Hepatocyte (in vitro differentiated cells): ENCODE measurements around the gene MGLL.

ENCODE experiments used
- CTCF ChIP-seq: fragments of 200-600 bp; sonication (generic); IDR thresholded peaks from 2 replicates; pipeline ENCODE4 v1.5.1; 2016; ENCODE audit warnings: antibody characterized with exemption, mild to moderate bottlenecking; ENCODE audit not compliant: poor library complexity
- EZH2 ChIP-seq: fragments of 200-600 bp; sonication (generic); IDR thresholded peaks from 2 replicates; pipeline ENCODE4 v1.6.1; 2016; ENCODE audit warnings: antibody characterized with exemption, mild to moderate bottlenecking, borderline replicate concordance

DNA sequence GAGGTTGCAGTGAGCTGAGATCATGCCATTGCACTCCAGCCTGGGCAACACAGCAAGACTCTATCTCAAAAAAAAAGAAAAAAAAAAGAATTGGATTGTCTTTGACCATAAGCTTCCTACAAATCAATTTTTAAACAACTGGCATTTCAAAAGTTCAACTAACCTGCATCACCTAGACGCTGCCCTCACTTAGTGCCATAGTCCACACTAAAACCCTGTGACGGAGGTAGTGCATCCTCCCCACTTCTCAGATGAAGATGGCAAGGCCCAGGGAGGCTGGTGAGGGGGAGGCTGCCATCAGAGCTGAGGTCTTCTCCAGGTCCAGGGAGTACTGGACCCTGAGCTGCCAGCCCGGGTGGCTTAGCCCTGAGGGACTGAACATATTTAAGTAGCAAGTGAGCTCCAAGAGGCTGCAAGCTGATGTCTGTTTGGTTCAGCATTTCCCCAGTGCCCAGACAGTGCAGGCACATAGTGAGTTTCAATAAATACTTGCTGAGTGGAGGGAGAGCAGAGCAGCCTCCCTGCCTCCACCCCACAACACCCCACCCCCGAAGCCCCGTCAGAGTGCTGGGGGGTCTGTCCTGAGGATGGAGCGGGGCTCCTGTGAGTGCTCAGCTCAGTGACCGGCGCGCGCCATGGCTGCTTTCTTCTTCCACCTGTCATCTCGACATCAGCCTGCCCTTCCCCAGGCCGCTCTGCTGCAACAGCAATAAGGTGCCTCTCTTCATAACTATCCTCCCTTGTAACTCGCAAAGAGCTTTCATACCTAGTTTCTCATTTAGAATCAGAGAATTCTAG is 52.8 kb downstream of the MGLL start:
- TF ChIP-seq CTCF (no peak), EZH2 (no peak)
